ENCODE measurements around the gene ABAT.

ABAT gene

DNA sequence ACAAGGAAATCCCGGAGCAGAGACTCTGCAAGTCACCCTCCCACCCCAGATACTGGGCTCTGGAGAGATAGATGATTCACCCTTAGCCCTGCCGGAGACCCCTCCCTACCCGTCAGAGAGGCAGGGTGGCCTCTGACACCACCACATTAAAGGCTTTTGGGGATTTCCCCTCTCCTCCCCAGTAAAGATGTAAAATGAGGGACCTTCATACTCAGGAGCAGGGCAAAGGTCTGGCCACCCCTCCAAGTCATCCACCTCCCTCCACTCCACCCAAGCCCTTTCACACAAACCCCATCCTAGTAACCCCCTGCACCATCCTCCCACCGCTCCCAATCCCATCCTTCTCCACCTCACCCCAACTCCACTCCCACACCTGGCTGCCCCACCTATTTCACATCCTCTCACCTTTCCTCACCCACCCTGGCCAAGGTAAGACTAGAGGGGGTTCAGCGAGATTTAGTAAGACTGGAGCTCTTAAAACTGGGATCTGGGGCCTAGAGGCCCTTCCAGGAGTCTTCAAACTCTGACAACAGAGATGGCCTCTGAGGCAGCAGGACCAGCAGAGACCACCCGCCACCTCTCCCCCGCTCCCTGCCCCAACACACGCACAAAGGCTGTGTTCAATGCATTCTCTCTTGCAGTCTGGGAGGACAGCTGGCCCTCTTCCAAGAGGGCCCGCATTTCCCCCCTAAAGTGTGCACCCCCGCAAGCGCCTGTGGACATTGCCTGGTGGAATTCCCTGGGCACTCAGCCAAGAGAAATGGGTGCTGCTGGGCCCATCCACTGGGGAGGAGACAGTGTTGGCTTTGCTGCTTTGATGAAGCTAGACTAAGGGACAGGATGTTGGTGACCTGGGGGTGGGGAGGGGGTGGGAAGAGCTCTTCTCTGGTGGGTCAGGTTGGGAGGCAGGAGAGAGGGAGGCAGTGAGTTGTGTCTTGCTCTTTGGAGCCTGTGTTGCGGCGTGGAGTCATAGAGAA is 1.1 kb downstream of the ABAT start:
- TF ChIP-seq POLR2AphosphoS5 (IDR thresholded peaks at IDR 0.05; ENCODE audit: low read depth, low read length) = no peak
- no peak for TF ChIP-seq FOXP2 (optimal IDR thresholded peaks at IDR 0.05; ENCODE audit: borderline replicate concordance, extremely low read depth, extremely low read length, insufficient read depth)
- no peak for TF ChIP-seq TAF1 (IDR thresholded peaks at IDR 0.05; ENCODE audit: borderline replicate concordance, insufficient read depth, low read length)
- TF ChIP-seq SIN3A (IDR thresholded peaks at IDR 0.05; ENCODE audit: borderline replicate concordance, insufficient read depth, low read length) = no peak
- TF ChIP-seq, protein P1, sequence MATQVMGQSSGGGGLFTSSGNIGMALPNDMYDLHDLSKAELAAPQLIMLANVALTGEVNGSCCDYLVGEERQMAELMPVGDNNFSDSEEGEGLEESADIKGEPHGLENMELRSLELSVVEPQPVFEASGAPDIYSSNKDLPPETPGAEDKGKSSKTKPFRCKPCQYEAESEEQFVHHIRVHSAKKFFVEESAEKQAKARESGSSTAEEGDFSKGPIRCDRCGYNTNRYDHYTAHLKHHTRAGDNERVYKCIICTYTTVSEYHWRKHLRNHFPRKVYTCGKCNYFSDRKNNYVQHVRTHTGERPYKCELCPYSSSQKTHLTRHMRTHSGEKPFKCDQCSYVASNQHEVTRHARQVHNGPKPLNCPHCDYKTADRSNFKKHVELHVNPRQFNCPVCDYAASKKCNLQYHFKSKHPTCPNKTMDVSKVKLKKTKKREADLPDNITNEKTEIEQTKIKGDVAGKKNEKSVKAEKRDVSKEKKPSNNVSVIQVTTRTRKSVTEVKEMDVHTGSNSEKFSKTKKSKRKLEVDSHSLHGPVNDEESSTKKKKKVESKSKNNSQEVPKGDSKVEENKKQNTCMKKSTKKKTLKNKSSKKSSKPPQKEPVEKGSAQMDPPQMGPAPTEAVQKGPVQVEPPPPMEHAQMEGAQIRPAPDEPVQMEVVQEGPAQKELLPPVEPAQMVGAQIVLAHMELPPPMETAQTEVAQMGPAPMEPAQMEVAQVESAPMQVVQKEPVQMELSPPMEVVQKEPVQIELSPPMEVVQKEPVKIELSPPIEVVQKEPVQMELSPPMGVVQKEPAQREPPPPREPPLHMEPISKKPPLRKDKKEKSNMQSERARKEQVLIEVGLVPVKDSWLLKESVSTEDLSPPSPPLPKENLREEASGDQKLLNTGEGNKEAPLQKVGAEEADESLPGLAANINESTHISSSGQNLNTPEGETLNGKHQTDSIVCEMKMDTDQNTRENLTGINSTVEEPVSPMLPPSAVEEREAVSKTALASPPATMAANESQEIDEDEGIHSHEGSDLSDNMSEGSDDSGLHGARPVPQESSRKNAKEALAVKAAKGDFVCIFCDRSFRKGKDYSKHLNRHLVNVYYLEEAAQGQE (IDR thresholded peaks at IDR 0.05; ENCODE audit: insufficient read depth in 1 of 2, low read depth in 2 of 2, low read length in 2 of 2) = no peak

DNA sequence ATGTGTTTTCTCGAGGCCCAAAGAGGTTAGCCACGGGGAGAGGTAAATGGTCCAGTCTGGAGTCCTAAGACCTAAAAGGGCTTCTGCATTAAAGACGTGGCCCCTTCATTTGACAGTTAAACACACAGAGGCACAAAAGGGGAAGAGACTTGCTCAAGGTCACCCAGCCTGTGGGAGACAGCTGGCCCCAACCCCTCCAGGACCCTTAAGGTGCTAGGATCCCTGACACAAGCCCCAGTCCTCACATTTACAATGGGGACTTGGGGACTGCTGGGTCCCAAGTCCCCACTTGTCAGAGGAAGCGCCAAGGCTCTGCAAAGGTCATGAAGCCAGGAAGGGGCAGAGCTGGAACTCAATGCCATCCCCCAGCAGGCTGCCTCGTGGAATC is 1.7 kb downstream of the ABAT start:
- TF ChIP-seq SIN3A (IDR thresholded peaks at IDR 0.05; ENCODE audit: borderline replicate concordance, insufficient read depth, low read length) (no peak), FOXP2 (optimal IDR thresholded peaks at IDR 0.05; ENCODE audit: borderline replicate concordance, extremely low read depth, extremely low read length, insufficient read depth) (no peak), POLR2AphosphoS5 (IDR thresholded peaks at IDR 0.05; ENCODE audit: low read depth, low read length) (no peak), TAF1 (IDR thresholded peaks at IDR 0.05; ENCODE audit: borderline replicate concordance, insufficient read depth, low read length) (no peak)
- TF ChIP-seq, protein P1 (IDR thresholded peaks at IDR 0.05; ENCODE audit: insufficient read depth in 1 of 2, low read depth in 2 of 2, low read length in 2 of 2) = no peak

DNA sequence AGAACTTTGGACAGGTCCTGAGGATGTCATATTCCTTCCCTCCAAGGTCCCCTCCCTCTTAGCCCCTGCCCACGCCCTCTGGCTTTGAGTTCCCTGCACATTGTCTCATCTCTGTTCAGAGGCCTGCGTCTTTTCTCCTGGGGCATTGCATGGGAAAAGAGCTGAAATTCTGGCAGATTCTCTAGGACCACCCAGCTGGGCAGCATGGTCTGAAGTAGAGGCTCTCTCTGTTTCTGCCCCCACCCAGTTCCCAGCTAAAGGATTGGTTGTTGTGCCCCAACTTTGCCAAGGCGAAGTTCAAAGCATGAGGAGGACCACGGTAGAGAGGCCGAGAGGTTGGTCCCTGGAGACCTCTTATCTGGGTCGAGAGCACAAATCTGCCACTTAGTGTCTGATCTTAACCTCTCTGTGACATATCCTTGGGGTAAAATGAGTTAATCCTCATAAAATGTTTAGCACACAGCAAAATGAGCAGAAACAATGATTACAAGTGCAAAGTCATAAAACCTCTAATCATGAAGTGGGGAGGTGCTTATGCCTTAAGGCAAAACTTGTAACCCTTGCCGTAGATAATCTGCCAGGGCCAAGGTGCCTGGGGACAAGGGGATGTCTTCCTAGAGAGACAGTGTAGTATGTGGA is 2.4 kb downstream of the ABAT start:
- TF ChIP-seq TAF1 (IDR thresholded peaks at IDR 0.05; ENCODE audit: borderline replicate concordance, insufficient read depth, low read length) = no peak
- TF ChIP-seq FOXP2 (optimal IDR thresholded peaks at IDR 0.05; ENCODE audit: borderline replicate concordance, extremely low read depth, extremely low read length, insufficient read depth) = no peak
- TF ChIP-seq POLR2AphosphoS5 (IDR thresholded peaks at IDR 0.05; ENCODE audit: low read depth, low read length) = no peak
- TF ChIP-seq SIN3A (IDR thresholded peaks at IDR 0.05; ENCODE audit: borderline replicate concordance, insufficient read depth, low read length) = no peak
- TF ChIP-seq, protein P1 (IDR thresholded peaks at IDR 0.05; ENCODE audit: insufficient read depth in 1 of 2, low read depth in 2 of 2, low read length in 2 of 2) = no peak

DNA sequence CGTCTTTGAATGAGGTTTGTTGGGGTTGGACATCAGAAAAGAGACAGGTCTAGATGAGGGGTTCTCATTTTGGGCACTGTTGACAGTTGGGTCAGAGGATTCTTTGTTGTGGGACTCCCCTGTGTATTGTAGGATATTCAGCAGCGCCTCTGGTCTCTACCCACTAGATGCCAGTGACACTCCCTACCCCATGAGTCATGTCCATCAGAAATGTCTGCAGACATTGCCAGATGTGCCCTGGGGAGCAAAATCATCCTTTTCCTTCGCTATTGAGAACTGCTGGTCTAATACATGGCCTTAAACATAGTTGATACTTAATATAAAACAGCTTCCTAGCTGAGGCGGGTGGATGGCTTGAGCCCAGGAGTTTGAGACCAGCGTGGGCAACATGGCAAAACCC is 3.1 kb downstream of the ABAT start:
- TF ChIP-seq, protein P1 (IDR thresholded peaks at IDR 0.05; ENCODE audit: insufficient read depth in 1 of 2, low read depth in 2 of 2, low read length in 2 of 2) = no peak
- TF ChIP-seq TAF1 (IDR thresholded peaks at IDR 0.05; ENCODE audit: borderline replicate concordance, insufficient read depth, low read length) (no peak), SIN3A (IDR thresholded peaks at IDR 0.05; ENCODE audit: borderline replicate concordance, insufficient read depth, low read length) (no peak), FOXP2 (optimal IDR thresholded peaks at IDR 0.05; ENCODE audit: borderline replicate concordance, extremely low read depth, extremely low read length, insufficient read depth) (no peak), POLR2AphosphoS5 (IDR thresholded peaks at IDR 0.05; ENCODE audit: low read depth, low read length) (no peak)

Data from PFSK-1 (cell line).